PFSK-1 (cell line): ENCODE measurements around the gene VWA2.

Experiments used
- FOXP2 ChIP-seq: optimal IDR thresholded peaks from 2 replicates; pipeline ENCODE3; 2011; ENCODE audit warnings: borderline replicate concordance, control low read depth, inconsistent platforms; ENCODE audit not compliant: insufficient read depth; ENCODE audit errors: extremely low read length, extremely low read depth
- POLR2AphosphoS5 ChIP-seq: IDR thresholded peaks from 2 replicates; pipeline ENCODE4 v1.6.1; 2012; ENCODE audit warnings: low read depth, mild to moderate bottlenecking, control low read depth, low read length, moderate library complexity
- TAF1 ChIP-seq: IDR thresholded peaks from 2 replicates; pipeline ENCODE4 v1.6.1; 2012; ENCODE audit warnings: low read length, control low read depth, borderline replicate concordance; ENCODE audit not compliant: insufficient read depth
- TF ChIP-seq, protein P1 (sequence below), 2 experiments: IDR thresholded peaks; 2 replicates each; pipeline versions ENCODE4 v1.6.1 to v1.8.0; 2011 to 2012; ENCODE audit warnings: low read depth in 2 of 2, low read length in 2 of 2, control low read depth in 1 of 2, inconsistent platforms in 1 of 2, mild to moderate bottlenecking in 1 of 2, moderate library complexity in 1 of 2; ENCODE audit not compliant: insufficient read depth in 1 of 2

GRCh38 chr10:114305521-114305925 lies 66.5 kb downstream of the VWA2 start:
- TF ChIP-seq TAF1 (no peak), FOXP2 (no peak), POLR2AphosphoS5 (no peak)
- TF ChIP-seq, protein P1, sequence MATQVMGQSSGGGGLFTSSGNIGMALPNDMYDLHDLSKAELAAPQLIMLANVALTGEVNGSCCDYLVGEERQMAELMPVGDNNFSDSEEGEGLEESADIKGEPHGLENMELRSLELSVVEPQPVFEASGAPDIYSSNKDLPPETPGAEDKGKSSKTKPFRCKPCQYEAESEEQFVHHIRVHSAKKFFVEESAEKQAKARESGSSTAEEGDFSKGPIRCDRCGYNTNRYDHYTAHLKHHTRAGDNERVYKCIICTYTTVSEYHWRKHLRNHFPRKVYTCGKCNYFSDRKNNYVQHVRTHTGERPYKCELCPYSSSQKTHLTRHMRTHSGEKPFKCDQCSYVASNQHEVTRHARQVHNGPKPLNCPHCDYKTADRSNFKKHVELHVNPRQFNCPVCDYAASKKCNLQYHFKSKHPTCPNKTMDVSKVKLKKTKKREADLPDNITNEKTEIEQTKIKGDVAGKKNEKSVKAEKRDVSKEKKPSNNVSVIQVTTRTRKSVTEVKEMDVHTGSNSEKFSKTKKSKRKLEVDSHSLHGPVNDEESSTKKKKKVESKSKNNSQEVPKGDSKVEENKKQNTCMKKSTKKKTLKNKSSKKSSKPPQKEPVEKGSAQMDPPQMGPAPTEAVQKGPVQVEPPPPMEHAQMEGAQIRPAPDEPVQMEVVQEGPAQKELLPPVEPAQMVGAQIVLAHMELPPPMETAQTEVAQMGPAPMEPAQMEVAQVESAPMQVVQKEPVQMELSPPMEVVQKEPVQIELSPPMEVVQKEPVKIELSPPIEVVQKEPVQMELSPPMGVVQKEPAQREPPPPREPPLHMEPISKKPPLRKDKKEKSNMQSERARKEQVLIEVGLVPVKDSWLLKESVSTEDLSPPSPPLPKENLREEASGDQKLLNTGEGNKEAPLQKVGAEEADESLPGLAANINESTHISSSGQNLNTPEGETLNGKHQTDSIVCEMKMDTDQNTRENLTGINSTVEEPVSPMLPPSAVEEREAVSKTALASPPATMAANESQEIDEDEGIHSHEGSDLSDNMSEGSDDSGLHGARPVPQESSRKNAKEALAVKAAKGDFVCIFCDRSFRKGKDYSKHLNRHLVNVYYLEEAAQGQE (IDR thresholded peaks at IDR 0.05; ENCODE audit: insufficient read depth in 1 of 2, low read depth in 2 of 2, low read length in 2 of 2): no peak
